ENCODE results near the gene ACOX3. TPM values are rescaled to one million over a fixed set of nuclear protein-coding genes. Genes with fewer than 3 reads are reported as not detected.
"Not testable (repeated sequence)": the region's sequence is repeated elsewhere in the genome, so short reads cannot be mapped to it uniquely, and the experiment has no call there.

The ACOX3 gene
- total and polyA plus RNA-seq, 2 donors (not counting 1 experiment from before 2014, with no cell fraction given): 6.8 to 23.8 TPM

DNA sequence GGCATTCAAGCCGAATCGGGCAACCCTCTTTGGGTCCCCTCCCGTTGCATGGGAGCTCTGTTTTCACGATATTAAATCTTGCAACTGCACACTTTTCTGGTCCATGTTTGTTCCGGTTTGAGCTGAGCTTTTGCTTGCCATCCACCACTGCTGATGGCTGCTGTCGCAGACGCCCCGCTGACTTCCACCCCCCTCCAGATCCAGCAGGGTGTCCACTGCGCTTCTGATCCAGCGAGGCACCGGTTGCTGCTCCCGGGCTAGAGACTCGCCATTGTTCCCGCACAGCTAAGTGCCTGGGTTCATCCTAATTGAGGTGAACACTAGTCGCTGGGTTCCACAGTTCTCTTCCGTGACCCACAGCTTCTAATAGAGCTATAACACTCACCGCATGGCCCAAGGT is 13.3 kb downstream of the ACOX3 start:
- no peaks in the 10 kb centered on the region for H3K79me2 ChIP-seq (ENCODE audit: control insufficient read depth, insufficient read depth, low read length)
- TF ChIP-seq, protein P1, sequence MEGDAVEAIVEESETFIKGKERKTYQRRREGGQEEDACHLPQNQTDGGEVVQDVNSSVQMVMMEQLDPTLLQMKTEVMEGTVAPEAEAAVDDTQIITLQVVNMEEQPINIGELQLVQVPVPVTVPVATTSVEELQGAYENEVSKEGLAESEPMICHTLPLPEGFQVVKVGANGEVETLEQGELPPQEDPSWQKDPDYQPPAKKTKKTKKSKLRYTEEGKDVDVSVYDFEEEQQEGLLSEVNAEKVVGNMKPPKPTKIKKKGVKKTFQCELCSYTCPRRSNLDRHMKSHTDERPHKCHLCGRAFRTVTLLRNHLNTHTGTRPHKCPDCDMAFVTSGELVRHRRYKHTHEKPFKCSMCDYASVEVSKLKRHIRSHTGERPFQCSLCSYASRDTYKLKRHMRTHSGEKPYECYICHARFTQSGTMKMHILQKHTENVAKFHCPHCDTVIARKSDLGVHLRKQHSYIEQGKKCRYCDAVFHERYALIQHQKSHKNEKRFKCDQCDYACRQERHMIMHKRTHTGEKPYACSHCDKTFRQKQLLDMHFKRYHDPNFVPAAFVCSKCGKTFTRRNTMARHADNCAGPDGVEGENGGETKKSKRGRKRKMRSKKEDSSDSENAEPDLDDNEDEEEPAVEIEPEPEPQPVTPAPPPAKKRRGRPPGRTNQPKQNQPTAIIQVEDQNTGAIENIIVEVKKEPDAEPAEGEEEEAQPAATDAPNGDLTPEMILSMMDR (conservative IDR thresholded peaks at IDR 0.05 in 1 of 2, IDR thresholded peaks at IDR 0.05 in 1 of 2; ENCODE audit: low read depth in 1 of 2, low read length in 2 of 2): no peak
- TF ChIP-seq EZH2 (IDR thresholded peaks at IDR 0.05; ENCODE audit: low read length, missing control alignments): no peak

DNA sequence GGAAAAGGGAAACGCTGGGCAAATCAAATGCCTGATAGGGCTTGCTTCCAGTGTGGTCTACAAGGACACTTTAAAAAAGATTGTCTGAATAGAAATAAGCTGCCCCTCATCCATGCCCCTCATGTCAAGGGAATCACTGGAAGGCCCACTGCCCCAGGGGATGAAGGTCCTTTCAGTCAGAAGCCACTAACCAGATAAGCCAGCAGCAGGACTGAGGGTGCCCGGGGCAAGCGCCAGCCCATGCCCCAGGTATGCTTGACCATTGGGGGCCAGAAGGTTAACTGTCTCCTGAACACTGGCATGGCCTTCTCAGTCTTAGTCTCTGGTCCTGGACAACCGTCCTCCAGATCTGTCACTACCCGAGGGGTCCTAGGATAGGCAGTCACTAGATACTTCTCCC is 17.7 kb downstream of the ACOX3 start:
- H4K20me1 ChIP-seq (ENCODE audit: control insufficient read depth, extremely low read depth, insufficient read depth, low read length): no peaks in the 10 kb centered on the region
- H3K79me2 ChIP-seq (ENCODE audit: control insufficient read depth, insufficient read depth, low read length): no peaks in the 10 kb centered on the region

More for the DNA sequence above, 13.3 kb downstream of the ACOX3 start:
- Histone ChIP-seq H4K20me1 (ENCODE audit: control insufficient read depth, extremely low read depth, insufficient read depth, low read length) (no peaks in the 10 kb centered on the region), H3K4me1 (ENCODE audit: control insufficient read depth, extremely low read depth, insufficient read depth, low read length) (peaks cover 7% of the 10 kb centered on the region), H3K4me3 (replicated peaks in 1 of 4; ENCODE audit: control extremely low read depth in 1 of 4, insufficient read depth in 1 of 4, low read depth in 3 of 4, low read length in 4 of 4) (peak overlapping the region in 3 of 4 experiments; percentile 81 to 82 (median 81)), H3K9me3 (ENCODE audit: control insufficient read depth, insufficient read depth, low read depth, low read length) (no peaks in the 10 kb centered on the region), H3K27me3 (ENCODE audit: control insufficient read depth, insufficient read depth, low read length) (no peaks in the 10 kb centered on the region), H3K9ac (ENCODE audit: insufficient read depth, low read length) (no peak overlapping the region), H3K4me2 (ENCODE audit: extremely low read depth, insufficient read depth, low read length) (peak overlapping the region; percentile 100), H3K36me3 (ENCODE audit: control insufficient read depth, insufficient read depth, low read length) (no peaks in the 10 kb centered on the region), H3K27ac (ENCODE audit: insufficient read depth, low read length) (no peak overlapping the region), H2AFZ (ENCODE audit: low read length) (no peak overlapping the region)
- DNase-seq (ENCODE audit: low read depth in 2 of 2): no peak

GRCh38 chr4:8422327-8422726 is 18.2 kb downstream of the ACOX3 start:
- Histone ChIP-seq H3K27ac (ENCODE audit: insufficient read depth, low read length) (no peak overlapping the region), H3K4me3 (replicated peaks in 1 of 4; ENCODE audit: control extremely low read depth in 1 of 4, insufficient read depth in 1 of 4, low read depth in 3 of 4, low read length in 4 of 4) (no peak overlapping the region), H3K4me2 (ENCODE audit: extremely low read depth, insufficient read depth, low read length) (no peak overlapping the region), H4K20me1 (ENCODE audit: control insufficient read depth, extremely low read depth, insufficient read depth, low read length) (no peaks in the 10 kb centered on the region), H3K9me3 (ENCODE audit: control insufficient read depth, insufficient read depth, low read depth, low read length) (no peaks in the 10 kb centered on the region), H3K27me3 (ENCODE audit: control insufficient read depth, insufficient read depth, low read length) (no peaks in the 10 kb centered on the region), H3K79me2 (ENCODE audit: control insufficient read depth, insufficient read depth, low read length) (no peaks in the 10 kb centered on the region), H3K9ac (ENCODE audit: insufficient read depth, low read length) (no peak overlapping the region), H2AFZ (ENCODE audit: low read length) (no peak overlapping the region), H3K36me3 (ENCODE audit: control insufficient read depth, insufficient read depth, low read length) (no peaks in the 10 kb centered on the region), H3K4me1 (ENCODE audit: control insufficient read depth, extremely low read depth, insufficient read depth, low read length) (peaks cover 3% of the 10 kb centered on the region)
- TF ChIP-seq, protein P1 (conservative IDR thresholded peaks at IDR 0.05 in 1 of 2, IDR thresholded peaks at IDR 0.05 in 1 of 2; ENCODE audit: low read depth in 1 of 2, low read length in 2 of 2): no peak
- TF ChIP-seq EZH2 (IDR thresholded peaks at IDR 0.05; ENCODE audit: low read length, missing control alignments): no peak
- DNase-seq (ENCODE audit: low read depth in 2 of 2): no peak

More for the DNA sequence above, 17.7 kb downstream of the ACOX3 start:
- no peak overlapping the region for H3K4me3 ChIP-seq (replicated peaks in 1 of 4; ENCODE audit: control extremely low read depth in 1 of 4, insufficient read depth in 1 of 4, low read depth in 3 of 4, low read length in 4 of 4)
- H3K9me3 ChIP-seq (ENCODE audit: control insufficient read depth, insufficient read depth, low read depth, low read length): no peaks in the 10 kb centered on the region
- H2AFZ ChIP-seq (ENCODE audit: low read length): no peak overlapping the region
- no peak for DNase-seq (ENCODE audit: low read depth in 2 of 2)
- no peak overlapping the region for H3K27ac ChIP-seq (ENCODE audit: insufficient read depth, low read length)
- H3K36me3 ChIP-seq (ENCODE audit: control insufficient read depth, insufficient read depth, low read length): no peaks in the 10 kb centered on the region
- no peak overlapping the region for H3K4me2 ChIP-seq (ENCODE audit: extremely low read depth, insufficient read depth, low read length)
- H3K4me1 ChIP-seq (ENCODE audit: control insufficient read depth, extremely low read depth, insufficient read depth, low read length): peaks cover 5% of the 10 kb centered on the region
- no peak overlapping the region for H3K9ac ChIP-seq (ENCODE audit: insufficient read depth, low read length)
- TF ChIP-seq EZH2 (IDR thresholded peaks at IDR 0.05; ENCODE audit: low read length, missing control alignments): no peak
- TF ChIP-seq, protein P1 (conservative IDR thresholded peaks at IDR 0.05 in 1 of 2, IDR thresholded peaks at IDR 0.05 in 1 of 2; ENCODE audit: low read depth in 1 of 2, low read length in 2 of 2): no peak
- H3K27me3 ChIP-seq (ENCODE audit: control insufficient read depth, insufficient read depth, low read length): no peaks in the 10 kb centered on the region

DNA sequence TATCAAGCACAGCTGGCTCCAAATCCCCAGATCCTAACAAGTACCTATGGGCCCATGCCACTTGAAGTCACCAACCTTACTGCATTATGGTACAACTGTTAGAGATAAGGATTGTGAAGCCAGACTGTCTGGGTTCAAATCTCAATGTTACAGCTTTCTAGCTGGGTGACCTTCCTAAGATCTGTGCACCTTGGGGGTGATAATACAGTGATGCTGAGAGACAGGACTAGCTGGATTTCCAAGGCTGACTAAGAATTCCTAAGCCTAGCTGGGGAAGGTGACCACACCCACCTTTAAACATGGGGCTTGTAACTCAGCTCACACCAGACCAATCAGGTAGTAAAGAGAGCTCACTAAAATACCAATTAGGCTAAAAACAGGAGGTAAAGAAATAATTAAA is 20.4 kb downstream of the ACOX3 start:
- not testable (repeated sequence) for H3K79me2 ChIP-seq (ENCODE audit: control insufficient read depth, insufficient read depth, low read length); DNase-seq (ENCODE audit: low read depth in 2 of 2)

More for the DNA sequence above, 20.4 kb downstream of the ACOX3 start:
- not testable (repeated sequence) for H3K4me2 ChIP-seq (ENCODE audit: extremely low read depth, insufficient read depth, low read length); H3K27me3 ChIP-seq (ENCODE audit: control insufficient read depth, insufficient read depth, low read length); H3K4me1 ChIP-seq (ENCODE audit: control insufficient read depth, extremely low read depth, insufficient read depth, low read length); H3K4me3 ChIP-seq (replicated peaks in 1 of 4; ENCODE audit: control extremely low read depth in 1 of 4, insufficient read depth in 1 of 4, low read depth in 3 of 4, low read length in 4 of 4); H4K20me1 ChIP-seq (ENCODE audit: control insufficient read depth, extremely low read depth, insufficient read depth, low read length); H3K36me3 ChIP-seq (ENCODE audit: control insufficient read depth, insufficient read depth, low read length); H3K9ac ChIP-seq (ENCODE audit: insufficient read depth, low read length); H3K27ac ChIP-seq (ENCODE audit: insufficient read depth, low read length); H3K9me3 ChIP-seq (ENCODE audit: control insufficient read depth, insufficient read depth, low read depth, low read length); H2AFZ ChIP-seq (ENCODE audit: low read length)

Data from fibroblast of lung (primary cell).